Measurements from ENCODE around the gene C1GALT1C1L.

DNA sequence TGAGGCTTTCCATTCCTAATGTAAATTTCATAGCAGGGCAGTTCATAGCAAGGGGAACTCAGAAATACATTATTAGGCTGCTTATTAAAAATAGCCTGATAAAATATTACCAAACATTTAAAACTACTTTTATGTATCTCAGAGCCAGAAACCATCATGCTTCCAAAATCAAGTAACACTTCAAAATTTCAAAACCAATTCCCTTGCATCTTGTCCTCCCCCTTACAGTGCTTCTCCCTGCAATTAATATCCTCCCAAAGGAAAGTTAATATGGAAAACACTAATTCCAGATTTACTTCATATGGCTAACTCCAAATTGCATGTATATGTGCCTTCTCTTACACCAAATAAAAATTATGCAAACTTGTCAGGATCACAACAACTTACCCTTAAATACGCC is 32.5 kb downstream of the C1GALT1C1L start:
- TF ChIP-seq EZH2 (IDR thresholded peaks at IDR 0.05; ENCODE audit: borderline replicate concordance, low read depth, low read length, severe bottlenecking), result no peak
- TF ChIP-seq, protein P1, sequence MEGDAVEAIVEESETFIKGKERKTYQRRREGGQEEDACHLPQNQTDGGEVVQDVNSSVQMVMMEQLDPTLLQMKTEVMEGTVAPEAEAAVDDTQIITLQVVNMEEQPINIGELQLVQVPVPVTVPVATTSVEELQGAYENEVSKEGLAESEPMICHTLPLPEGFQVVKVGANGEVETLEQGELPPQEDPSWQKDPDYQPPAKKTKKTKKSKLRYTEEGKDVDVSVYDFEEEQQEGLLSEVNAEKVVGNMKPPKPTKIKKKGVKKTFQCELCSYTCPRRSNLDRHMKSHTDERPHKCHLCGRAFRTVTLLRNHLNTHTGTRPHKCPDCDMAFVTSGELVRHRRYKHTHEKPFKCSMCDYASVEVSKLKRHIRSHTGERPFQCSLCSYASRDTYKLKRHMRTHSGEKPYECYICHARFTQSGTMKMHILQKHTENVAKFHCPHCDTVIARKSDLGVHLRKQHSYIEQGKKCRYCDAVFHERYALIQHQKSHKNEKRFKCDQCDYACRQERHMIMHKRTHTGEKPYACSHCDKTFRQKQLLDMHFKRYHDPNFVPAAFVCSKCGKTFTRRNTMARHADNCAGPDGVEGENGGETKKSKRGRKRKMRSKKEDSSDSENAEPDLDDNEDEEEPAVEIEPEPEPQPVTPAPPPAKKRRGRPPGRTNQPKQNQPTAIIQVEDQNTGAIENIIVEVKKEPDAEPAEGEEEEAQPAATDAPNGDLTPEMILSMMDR (IDR thresholded peaks at IDR 0.05; ENCODE audit: borderline replicate concordance, extremely low read depth, low read length, poor library complexity, severe bottlenecking), result no peak

All from DND-41 (cell line).